ENCODE measurements around the gene KCNV2.

DNA sequence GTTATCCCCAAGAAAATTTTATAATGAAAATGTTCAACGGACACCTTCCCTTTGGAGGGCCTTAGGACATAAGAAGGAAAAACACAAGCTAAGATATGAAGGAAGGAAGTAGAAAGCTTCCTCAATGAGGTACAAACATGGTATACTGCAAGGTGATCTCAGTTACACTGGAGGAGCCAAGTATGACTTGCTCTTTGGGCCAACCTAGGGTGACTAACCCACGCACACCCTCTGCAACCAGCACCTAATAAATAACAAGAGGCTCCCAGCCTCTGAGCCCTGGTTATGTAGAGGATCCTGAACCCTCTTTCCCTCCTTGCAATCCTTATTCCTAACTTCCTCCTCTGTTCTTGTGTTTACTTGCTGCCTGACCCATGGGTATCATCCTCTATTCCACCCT, 38.3 kb upstream of the KCNV2 start:
- TF ChIP-seq, protein P1, sequence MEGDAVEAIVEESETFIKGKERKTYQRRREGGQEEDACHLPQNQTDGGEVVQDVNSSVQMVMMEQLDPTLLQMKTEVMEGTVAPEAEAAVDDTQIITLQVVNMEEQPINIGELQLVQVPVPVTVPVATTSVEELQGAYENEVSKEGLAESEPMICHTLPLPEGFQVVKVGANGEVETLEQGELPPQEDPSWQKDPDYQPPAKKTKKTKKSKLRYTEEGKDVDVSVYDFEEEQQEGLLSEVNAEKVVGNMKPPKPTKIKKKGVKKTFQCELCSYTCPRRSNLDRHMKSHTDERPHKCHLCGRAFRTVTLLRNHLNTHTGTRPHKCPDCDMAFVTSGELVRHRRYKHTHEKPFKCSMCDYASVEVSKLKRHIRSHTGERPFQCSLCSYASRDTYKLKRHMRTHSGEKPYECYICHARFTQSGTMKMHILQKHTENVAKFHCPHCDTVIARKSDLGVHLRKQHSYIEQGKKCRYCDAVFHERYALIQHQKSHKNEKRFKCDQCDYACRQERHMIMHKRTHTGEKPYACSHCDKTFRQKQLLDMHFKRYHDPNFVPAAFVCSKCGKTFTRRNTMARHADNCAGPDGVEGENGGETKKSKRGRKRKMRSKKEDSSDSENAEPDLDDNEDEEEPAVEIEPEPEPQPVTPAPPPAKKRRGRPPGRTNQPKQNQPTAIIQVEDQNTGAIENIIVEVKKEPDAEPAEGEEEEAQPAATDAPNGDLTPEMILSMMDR (conservative IDR thresholded peaks at IDR 0.05 in 1 of 2, IDR thresholded peaks at IDR 0.05 in 1 of 2; ENCODE audit: low read depth in 1 of 2, low read length in 2 of 2) = no peak
- no peak for TF ChIP-seq EZH2 (IDR thresholded peaks at IDR 0.05; ENCODE audit: low read length, missing control alignments)
